IMR-90 (cell line): Measurements from ENCODE around the gene SLC17A9. TPM values are rescaled to one million over a fixed set of nuclear protein-coding genes. Genes with fewer than 3 reads are reported as not detected.
A peak's percentile ranks its signal among the peaks of the same experiment; 100 is the strongest.

Experiments used
- ATAC-seq: fragments of 200-7000 bp; cut with Tn5 transposase; 2 replicates; pipeline ENCODE4 v1.9.1; 2020; ENCODE audit warnings: low read depth, mild to moderate bottlenecking, moderate library complexity
- BruUV-seq: library from RNA; stranded (reverse); fragments of 400-500 nt; replicated peaks from 2 replicates; lab custom pipeline; 2021; lab: Mats Ljungman, UMichigan
- CTCF ChIA-PET: fragments of 300-600 bp; formaldehyde crosslinking; extraction: SDS; loops from one replicate; lab custom pipeline; 2021; ENCODE audit warnings: antibody characterized with exemption; lab: Yijun Ruan, JAX
- POLR2A ChIA-PET: fragments of 300-600 bp; sonication (Branson Sonifier 250); formaldehyde crosslinking; loops from one replicate; lab custom pipeline; 2022; ENCODE audit warnings: antibody characterized with exemption; ENCODE audit not compliant: unreplicated experiment; lab: Charles Lee
- DNase-seq: peaks from one replicate; pipeline ENCODE4 v3.0.0; 2013
- H2AFZ ChIP-seq: replicated peaks from 2 replicates; pipeline ENCODE3; 2013; ENCODE audit warnings: low read length, mild to moderate bottlenecking; ENCODE audit not compliant: poor library complexity
- H2AK5ac ChIP-seq: 2 replicates; pipeline ENCODE4 v1.6.1; 2013; ENCODE audit warnings: low read depth, low read length, inconsistent platforms
- H2AK9ac ChIP-seq: replicated peaks from 2 replicates; pipeline ENCODE3; 2013; ENCODE audit warnings: mild to moderate bottlenecking, low read depth, low read length, moderate library complexity; ENCODE audit not compliant: poor library complexity
- H2BK120ac ChIP-seq: 2 replicates; pipeline ENCODE4 v1.6.1; 2013; ENCODE audit warnings: low read depth, low read length, inconsistent platforms
- H2BK15ac ChIP-seq: 3 replicates; pipeline ENCODE4 v1.6.1; 2013; ENCODE audit warnings: low read depth, low read length, inconsistent platforms
- H2BK20ac ChIP-seq: 2 replicates; pipeline ENCODE4 v1.6.1; 2013; ENCODE audit warnings: low read depth, mild to moderate bottlenecking, inconsistent platforms, low read length, moderate library complexity
- H2BK5ac ChIP-seq: 2 replicates; pipeline ENCODE4 v1.6.1; 2013; ENCODE audit warnings: mild to moderate bottlenecking, low read depth, low read length, inconsistent platforms; ENCODE audit not compliant: poor library complexity, severe bottlenecking
- H3K14ac ChIP-seq: replicated peaks from 2 replicates; pipeline ENCODE4 v1.6.1; 2013; ENCODE audit warnings: low read depth, low read length, inconsistent platforms
- H3K18ac ChIP-seq: 2 replicates; pipeline ENCODE4 v1.6.1; 2013; ENCODE audit warnings: low read depth, low read length, control low read depth
- H3K23ac ChIP-seq: 2 replicates; pipeline ENCODE4 v1.6.1; 2013; ENCODE audit warnings: low read depth, low read length, inconsistent platforms
- H3K27ac ChIP-seq: 2 replicates; pipeline ENCODE4 v1.5.1; 2013; ENCODE audit warnings: mild to moderate bottlenecking, control low read depth, low read length; ENCODE audit not compliant: insufficient read depth
- H3K27me3 ChIP-seq: 2 replicates; pipeline ENCODE4 v1.6.1; 2013; ENCODE audit warnings: low read length; ENCODE audit not compliant: control insufficient read depth, insufficient read depth
- H3K36me3 ChIP-seq: 2 replicates; pipeline ENCODE4 v1.6.1; 2013; ENCODE audit warnings: low read length, mixed read lengths; ENCODE audit not compliant: control insufficient read depth, insufficient read depth
- H3K4ac ChIP-seq: 2 replicates; pipeline ENCODE4 v1.6.1; 2013; ENCODE audit warnings: low read depth, low read length, inconsistent platforms
- H3K4me1 ChIP-seq: 2 replicates; pipeline ENCODE4 v1.6.1; 2013; ENCODE audit warnings: low read length, mixed read lengths; ENCODE audit not compliant: control insufficient read depth, insufficient read depth
- H3K4me2 ChIP-seq: 2 replicates; pipeline ENCODE4 v1.6.1; 2013; ENCODE audit warnings: low read depth, mild to moderate bottlenecking, control low read depth, low read length, moderate library complexity
- H3K4me3 ChIP-seq: 2 replicates; pipeline ENCODE4 v1.5.1; 2013; ENCODE audit warnings: low read depth, mild to moderate bottlenecking, control low read depth, low read length, moderate library complexity; ENCODE audit not compliant: insufficient read depth
- H3K56ac ChIP-seq: 2 replicates; pipeline ENCODE4 v1.6.1; 2013; ENCODE audit warnings: low read length, inconsistent platforms; ENCODE audit not compliant: insufficient read depth; ENCODE audit errors: extremely low read depth
- H3K79me1 ChIP-seq, 2 experiments: 2 replicates each; pipeline ENCODE4 v1.6.1; 2013; ENCODE audit warnings: low read length in 2 of 2, inconsistent platforms in 1 of 2, low read depth in 1 of 2
- H3K9ac ChIP-seq: 2 replicates; pipeline ENCODE4 v1.6.1; 2013; ENCODE audit warnings: low read depth, low read length, control low read depth
- H3K9me1 ChIP-seq: 2 replicates; pipeline ENCODE4 v1.6.1; 2013; ENCODE audit warnings: low read length, inconsistent platforms; ENCODE audit not compliant: insufficient read depth
- H3K9me3 ChIP-seq: 2 replicates; pipeline ENCODE4 v1.6.1; 2013; ENCODE audit warnings: low read length; ENCODE audit not compliant: control insufficient read depth, insufficient read depth
- H4K20me1 ChIP-seq: 2 replicates; pipeline ENCODE4 v1.6.1; 2013; ENCODE audit warnings: low read length, inconsistent platforms; ENCODE audit not compliant: insufficient read depth
- H4K5ac ChIP-seq: 2 replicates; pipeline ENCODE4 v1.6.1; 2013; ENCODE audit warnings: mild to moderate bottlenecking, low read depth, low read length, control low read depth
- H4K8ac ChIP-seq, 2 experiments: 2 replicates each; pipeline ENCODE4 v1.6.1; 2013; ENCODE audit warnings: low read depth in 2 of 2, low read length in 2 of 2, control low read depth in 1 of 2, inconsistent platforms in 1 of 2
- H4K91ac ChIP-seq: 2 replicates; pipeline ENCODE4 v1.6.1; 2013; ENCODE audit warnings: low read depth, low read length, inconsistent platforms; ENCODE audit not compliant: insufficient read depth
- CEBPB ChIP-seq: IDR thresholded peaks from 2 replicates; pipeline ENCODE4 v1.6.1; 2012; ENCODE audit warnings: low read depth, low read length, improper control_type of control experiment
- MXI1 ChIP-seq: IDR thresholded peaks from 2 replicates; pipeline ENCODE4 v1.6.1; 2012; ENCODE audit warnings: low read depth, mild to moderate bottlenecking, low read length, moderate library complexity, borderline replicate concordance
- WGBS, 2 experiments: methylation state at CpG; one replicate each; pipeline versions ENCODE4 v1.1.5 to v1.1.7; 2013; ENCODE audit warnings: missing lambda C conversion rate in 2 of 2; ENCODE audit not compliant: insufficient read length in 1 of 2; ENCODE audit errors: extremely low coverage in 2 of 2; 5-methylcytosine and 5-hydroxymethylcytosine counted together
- dilution Hi-C: fragments of 300-500 bp; cut with HindIII; formaldehyde crosslinking; loops from one replicate; pipeline ENCODE4 v1.14.3; 2018; ENCODE audit warnings: low sequenced_read_pairs; ENCODE audit not compliant: unreplicated experiment
- in situ Hi-C: fragments of 300-500 bp; cut with MboI; formaldehyde crosslinking; loops from 3 replicates; pipeline ENCODE4 v1.14.3; 2019; ENCODE audit warnings: low sequenced_read_pairs, inconsistent platforms, mixed read lengths
- intact Hi-C: fragments of 100-400 bp; cut with micrococcal nuclease; formaldehyde crosslinking; loops from 2 replicates; pipeline ENCODE4 v1.10.0; 2022
- polyA plus RNA-seq, 3 experiments: library from polyadenylated mRNA; depleted of rRNA; stranded (reverse); fragments of >200 nt; gene quantifications; 2 replicates each; pipeline ENCODE4 v1.2.3, GENCODE V29; 2012; ENCODE audit warnings: low replicate concordance in 1 of 3
- total RNA-seq: library from RNA; depleted of rRNA; stranded (reverse); fragments of >200 nt; gene quantifications from 2 replicates; pipeline ENCODE4 v1.2.3, GENCODE V29; 2012

The SLC17A9 gene
- total and polyA plus RNA-seq, 2 of the 4 experiments (the other 2 are of a cell fraction), result 2.2 to 14.4 TPM

DNA sequence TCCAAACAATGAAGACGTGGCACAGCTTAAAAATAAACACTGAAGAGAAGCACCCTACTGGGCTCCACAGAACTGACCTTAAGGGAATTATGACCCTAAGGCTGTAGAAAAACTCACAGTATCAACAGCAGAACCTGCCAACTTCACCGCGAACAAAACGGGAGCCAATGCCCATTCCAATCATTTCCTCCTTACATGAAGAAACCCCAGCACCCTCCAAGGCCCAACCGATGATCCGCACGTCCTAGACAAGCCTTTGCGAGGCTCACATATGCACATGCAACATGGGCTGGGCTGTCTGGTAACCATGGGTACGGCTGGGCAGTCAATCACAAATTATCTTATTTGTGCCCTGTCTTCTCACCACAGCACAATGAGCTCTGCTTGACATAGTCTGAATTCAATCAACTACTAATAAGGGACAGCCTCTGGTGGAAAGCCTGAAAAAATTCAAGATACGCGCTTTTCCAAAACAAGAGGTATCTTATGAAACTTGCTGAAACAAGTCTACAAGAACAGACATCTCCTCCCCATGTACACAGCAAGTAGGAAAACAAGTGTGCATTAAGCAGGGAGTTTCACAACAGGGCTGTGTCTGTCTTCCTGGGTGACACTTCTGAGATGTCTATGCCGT, 27.9 kb upstream of the SLC17A9 start:
- no peak overlapping the region for H4K8ac ChIP-seq

More for the DNA sequence above, 27.9 kb upstream of the SLC17A9 start:
- Histone ChIP-seq H2AK5ac (no peak overlapping the region; the same call in 1 of the 2 replicates), H3K18ac (no peak overlapping the region), H4K20me1 (peaks cover 73% of the 10 kb centered on the region), H3K4me3 (peak overlapping the region; percentile 99), H4K91ac (no peak overlapping the region; the same call in 1 of the 2 replicates), H3K9ac (peak overlapping the region; percentile 95), H3K56ac (no peak overlapping the region), H2AFZ (no peak overlapping the region), H3K4me1 (peaks cover 22% of the 10 kb centered on the region), H2BK20ac (no peak overlapping the region), H3K4ac (peak overlapping the region; percentile 73), H3K14ac (peak overlapping the region; percentile 32), H4K5ac (no peak overlapping the region), H2AK9ac (no peak overlapping the region), H3K9me3 (no peaks in the 10 kb centered on the region), H2BK15ac (no peak overlapping the region), H3K27me3 (no peaks in the 10 kb centered on the region), H2BK120ac (no peak overlapping the region), H2BK5ac (peak overlapping the region; percentile 91), H3K23ac (peak overlapping the region; percentile 55), H3K27ac (peak overlapping the region; percentile 54; the same call in 1 of the 2 replicates), H3K4me2 (peak overlapping the region; percentile 92), H3K36me3 (no peaks in the 10 kb centered on the region), H3K9me1 (peaks cover 22% of the 10 kb centered on the region), H3K79me1 (peaks cover 10 to 74% of the 10 kb centered on the region in 2 experiments)
- no peak for TF ChIP-seq MXI1
- TF ChIP-seq CEBPB, result peak; percentile 39
- intact Hi-C loops, result loop anchor here (2.0 kb wide), 1 partner anchor 24 kb away; no protein-coding TSS in a partner anchor
- ChIA-PET CTCF (no interaction called here), POLR2A (no interaction called here)
- DNase-seq, result peak; percentile 34
- BruUV-seq, result TSS peak; percentile 15
- WGBS, 2 experiments, result 11% methylated on average over 5 of the region's 12 CpGs; no CpG with 5 or more reads in 1 of the 2 experiments
- dilution Hi-C loops, result no loop called here
- in situ Hi-C loops, result no loop called here
- no peak for ATAC-seq
